NCI-H446 treated with DMSO at 0.1 percent for 48 hours (cell line): Measurements from ENCODE around the gene SLC39A12.

Experiments used
- DNase-seq: peaks from one replicate; lab custom pipeline; 2025; lab: John Stamatoyannopoulos, UW

Gene SLC39A12

GRCh38 chr10:18059826-18060559 lies 108.3 kb downstream of the SLC39A12 start:
- no peak for DNase-seq

DNA sequence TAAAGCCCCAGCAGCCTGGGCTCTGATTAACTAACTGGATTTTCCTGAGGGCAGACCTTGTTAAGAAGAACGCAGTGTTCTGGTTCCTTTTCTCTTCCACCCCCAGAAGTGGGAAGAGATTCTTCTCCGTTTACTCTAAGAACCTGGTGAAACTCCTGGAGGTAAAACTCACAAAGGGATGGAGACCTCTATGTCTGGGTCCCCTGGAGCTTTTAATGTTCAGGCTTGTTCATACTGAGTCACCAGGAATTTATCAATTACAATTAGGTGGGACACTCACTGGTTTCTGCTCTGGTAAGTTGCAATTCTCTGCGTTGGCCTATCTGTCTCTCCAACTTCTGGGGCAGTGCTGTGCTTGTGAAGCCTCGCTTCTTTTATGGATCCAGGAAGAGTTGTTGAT lies 115.2 kb downstream of the SLC39A12 start:
- DNase-seq, result no peak

- DNase-seq, result no peak
These were observed 116.7 kb downstream of the SLC39A12 start for GRCh38 chr10:18068401-18068800.

GRCh38 chr10:18071591-18071990 lies 119.9 kb downstream of the SLC39A12 start:
- DNase-seq, result no peak

- no peak for DNase-seq
These were observed 121.6 kb downstream of the SLC39A12 start for GRCh38 chr10:18073314-18073713.

- no peak for DNase-seq
These were observed 124.2 kb downstream of the SLC39A12 start for GRCh38 chr10:18075881-18076280.

- DNase-seq, result no peak
These were observed 128.1 kb downstream of the SLC39A12 start for GRCh38 chr10:18079665-18080295.

GRCh38 chr10:18082381-18082780 lies 130.7 kb downstream of the SLC39A12 start:
- DNase-seq, result no peak

DNA sequence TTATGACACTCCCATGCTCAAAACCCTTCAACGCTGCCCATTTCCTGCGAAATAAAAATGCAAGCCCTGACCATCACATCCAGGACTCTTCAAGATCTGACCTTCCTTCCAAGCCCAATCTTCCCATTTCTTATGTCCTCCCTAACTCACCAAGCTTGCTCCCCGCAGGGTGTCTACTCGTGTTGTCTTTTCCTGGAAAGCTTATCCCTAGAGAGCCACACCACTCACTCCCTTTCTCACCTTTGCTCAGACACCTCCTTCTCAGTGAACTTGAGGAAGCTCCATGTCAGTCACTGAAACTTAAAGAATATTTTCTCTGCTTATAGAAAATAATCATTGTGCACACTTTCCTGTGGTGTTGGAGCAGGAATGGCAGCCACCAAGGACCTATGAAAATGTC lies 134.1 kb downstream of the SLC39A12 start:
- DNase-seq, result no peak

- DNase-seq, result no peak
These were observed 135.0 kb downstream of the SLC39A12 start for GRCh38 chr10:18086746-18087145.

GRCh38 chr10:18087355-18087754 lies 135.6 kb downstream of the SLC39A12 start:
- no peak for DNase-seq
